ENCODE data around the gene OR10G8.

OR10G8 gene

DNA sequence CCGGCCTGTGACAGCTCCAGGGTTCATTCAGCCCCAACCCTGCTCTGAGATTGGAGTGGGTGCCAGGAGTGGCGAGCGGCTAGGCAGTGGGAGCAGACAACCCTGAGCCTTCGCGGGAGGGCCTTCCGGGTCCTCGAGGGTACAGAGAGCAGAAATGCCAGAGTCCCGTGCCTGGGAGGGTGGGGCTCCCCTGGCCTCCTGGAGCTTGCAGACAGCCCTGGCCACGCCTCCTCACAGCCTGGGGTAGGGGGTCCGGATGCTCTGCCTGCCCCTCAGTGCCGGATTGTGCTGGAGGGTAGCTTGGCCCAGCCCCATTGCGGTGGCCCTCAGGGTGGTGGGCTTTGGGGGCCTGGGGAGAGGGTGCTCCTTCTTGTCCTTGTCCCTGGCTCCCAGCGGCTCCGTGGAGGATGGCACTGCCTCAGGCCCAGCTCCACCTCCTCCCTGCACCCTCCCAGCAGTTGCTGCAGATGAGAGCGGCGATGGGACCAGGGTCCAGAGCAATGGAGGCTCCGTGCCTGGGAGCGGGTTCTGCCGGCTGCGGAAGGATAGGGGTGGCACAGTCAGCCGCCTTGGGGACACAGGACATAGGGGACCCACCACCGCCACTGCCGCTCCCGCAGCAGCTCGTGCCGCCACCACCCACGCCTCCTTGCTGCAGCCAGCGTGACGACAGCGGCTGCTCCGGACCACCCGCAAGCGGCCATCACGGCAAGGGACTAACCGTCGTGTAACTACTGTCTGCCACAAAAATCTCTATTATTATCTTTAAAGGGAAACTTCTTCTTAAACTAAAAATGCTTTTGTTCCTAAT, 49.4 kb downstream of the OR10G8 start:
- no peaks in the 10 kb centered on the region for H3K4me1 ChIP-seq (ENCODE audit: control insufficient read depth, insufficient read depth, low read length)
- TF ChIP-seq GLIS2 (tag by site-specific recombination; IDR thresholded peaks at IDR 0.05) = peak; percentile 60; the same call in 1 of the 2 replicates
- no peak for TF ChIP-seq HOXA7 (CRISPR knock-in tag; IDR thresholded peaks at IDR 0.05; ENCODE audit: borderline replicate concordance)
- TF ChIP-seq ZNF76 (tag by site-specific recombination; IDR thresholded peaks at IDR 0.05; ENCODE audit: borderline replicate concordance, low read depth) = no peak
- TF ChIP-seq BCL11A (tag by site-specific recombination; IDR thresholded peaks at IDR 0.05; ENCODE audit: low read depth) = no peak
- TF ChIP-seq GLIS1 (tag by site-specific recombination; IDR thresholded peaks at IDR 0.05) = peak; percentile 62; the same call in 1 of the 2 replicates
- TF ChIP-seq, protein P1, sequence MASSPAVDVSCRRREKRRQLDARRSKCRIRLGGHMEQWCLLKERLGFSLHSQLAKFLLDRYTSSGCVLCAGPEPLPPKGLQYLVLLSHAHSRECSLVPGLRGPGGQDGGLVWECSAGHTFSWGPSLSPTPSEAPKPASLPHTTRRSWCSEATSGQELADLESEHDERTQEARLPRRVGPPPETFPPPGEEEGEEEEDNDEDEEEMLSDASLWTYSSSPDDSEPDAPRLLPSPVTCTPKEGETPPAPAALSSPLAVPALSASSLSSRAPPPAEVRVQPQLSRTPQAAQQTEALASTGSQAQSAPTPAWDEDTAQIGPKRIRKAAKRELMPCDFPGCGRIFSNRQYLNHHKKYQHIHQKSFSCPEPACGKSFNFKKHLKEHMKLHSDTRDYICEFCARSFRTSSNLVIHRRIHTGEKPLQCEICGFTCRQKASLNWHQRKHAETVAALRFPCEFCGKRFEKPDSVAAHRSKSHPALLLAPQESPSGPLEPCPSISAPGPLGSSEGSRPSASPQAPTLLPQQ (tag by site-specific recombination; IDR thresholded peaks at IDR 0.05) = peak; percentile 72
- TF ChIP-seq KLF16 (tag by site-specific recombination; IDR thresholded peaks at IDR 0.05) = no peak
- TF ChIP-seq ZNF335 (tag by site-specific recombination; conservative IDR thresholded peaks at IDR 0.05) = peak; percentile 80
- TF ChIP-seq, protein P2, sequence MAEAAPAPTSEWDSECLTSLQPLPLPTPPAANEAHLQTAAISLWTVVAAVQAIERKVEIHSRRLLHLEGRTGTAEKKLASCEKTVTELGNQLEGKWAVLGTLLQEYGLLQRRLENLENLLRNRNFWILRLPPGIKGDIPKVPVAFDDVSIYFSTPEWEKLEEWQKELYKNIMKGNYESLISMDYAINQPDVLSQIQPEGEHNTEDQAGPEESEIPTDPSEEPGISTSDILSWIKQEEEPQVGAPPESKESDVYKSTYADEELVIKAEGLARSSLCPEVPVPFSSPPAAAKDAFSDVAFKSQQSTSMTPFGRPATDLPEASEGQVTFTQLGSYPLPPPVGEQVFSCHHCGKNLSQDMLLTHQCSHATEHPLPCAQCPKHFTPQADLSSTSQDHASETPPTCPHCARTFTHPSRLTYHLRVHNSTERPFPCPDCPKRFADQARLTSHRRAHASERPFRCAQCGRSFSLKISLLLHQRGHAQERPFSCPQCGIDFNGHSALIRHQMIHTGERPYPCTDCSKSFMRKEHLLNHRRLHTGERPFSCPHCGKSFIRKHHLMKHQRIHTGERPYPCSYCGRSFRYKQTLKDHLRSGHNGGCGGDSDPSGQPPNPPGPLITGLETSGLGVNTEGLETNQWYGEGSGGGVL (tag by site-specific recombination; IDR thresholded peaks at IDR 0.05) = no peak
- TF ChIP-seq EGR2 (tag by site-specific recombination; IDR thresholded peaks at IDR 0.05; ENCODE audit: low read depth) = peak; percentile 36; the same call in 1 of the 2 replicates
- TF ChIP-seq ZNF585B (tag by site-specific recombination; IDR thresholded peaks at IDR 0.05) = no peak
- no peak for TF ChIP-seq ZNF214 (tag by site-specific recombination; IDR thresholded peaks at IDR 0.05; ENCODE audit: borderline replicate concordance)
- peak; percentile 37; the same call in 1 of the 2 replicates for TF ChIP-seq ZNF610 (tag by site-specific recombination; IDR thresholded peaks at IDR 0.05; ENCODE audit: borderline replicate concordance)
- TF ChIP-seq, protein P3, sequence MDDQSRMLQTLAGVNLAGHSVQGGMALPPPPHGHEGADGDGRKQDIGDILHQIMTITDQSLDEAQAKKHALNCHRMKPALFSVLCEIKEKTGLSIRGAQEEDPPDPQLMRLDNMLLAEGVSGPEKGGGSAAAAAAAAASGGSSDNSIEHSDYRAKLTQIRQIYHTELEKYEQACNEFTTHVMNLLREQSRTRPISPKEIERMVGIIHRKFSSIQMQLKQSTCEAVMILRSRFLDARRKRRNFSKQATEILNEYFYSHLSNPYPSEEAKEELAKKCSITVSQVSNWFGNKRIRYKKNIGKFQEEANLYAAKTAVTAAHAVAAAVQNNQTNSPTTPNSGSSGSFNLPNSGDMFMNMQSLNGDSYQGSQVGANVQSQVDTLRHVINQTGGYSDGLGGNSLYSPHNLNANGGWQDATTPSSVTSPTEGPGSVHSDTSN (CRISPR knock-in tag; IDR thresholded peaks at IDR 0.05) = peak; percentile 40; the same call in 1 of the 2 replicates
- TF ChIP-seq ZNF133 (tag by site-specific recombination; IDR thresholded peaks at IDR 0.05) = no peak
- TF ChIP-seq ZNF223 (tag by site-specific recombination; IDR thresholded peaks at IDR 0.05) = no peak
- no peak for TF ChIP-seq ZNF473 (tag by site-specific recombination; IDR thresholded peaks at IDR 0.05)
- TF ChIP-seq ZFP69B (tag by site-specific recombination; IDR thresholded peaks at IDR 0.05) = peak; percentile 69; the same call in 1 of the 2 replicates
- 0 out of 2 replicates have a peak, but pooled peaks have one; percentile 29 for TF ChIP-seq SP3 (tag by site-specific recombination; IDR thresholded peaks at IDR 0.05)
- peak; percentile 46; the same call in 1 of the 2 replicates for TF ChIP-seq ZBTB17 (tag by site-specific recombination; IDR thresholded peaks at IDR 0.05)
- TF ChIP-seq KLF10 (tag by site-specific recombination; IDR thresholded peaks at IDR 0.05) = no peak
- TF ChIP-seq ZNF311 (tag by site-specific recombination; IDR thresholded peaks at IDR 0.05; ENCODE audit: borderline replicate concordance) = no peak
- TF ChIP-seq, protein P4, sequence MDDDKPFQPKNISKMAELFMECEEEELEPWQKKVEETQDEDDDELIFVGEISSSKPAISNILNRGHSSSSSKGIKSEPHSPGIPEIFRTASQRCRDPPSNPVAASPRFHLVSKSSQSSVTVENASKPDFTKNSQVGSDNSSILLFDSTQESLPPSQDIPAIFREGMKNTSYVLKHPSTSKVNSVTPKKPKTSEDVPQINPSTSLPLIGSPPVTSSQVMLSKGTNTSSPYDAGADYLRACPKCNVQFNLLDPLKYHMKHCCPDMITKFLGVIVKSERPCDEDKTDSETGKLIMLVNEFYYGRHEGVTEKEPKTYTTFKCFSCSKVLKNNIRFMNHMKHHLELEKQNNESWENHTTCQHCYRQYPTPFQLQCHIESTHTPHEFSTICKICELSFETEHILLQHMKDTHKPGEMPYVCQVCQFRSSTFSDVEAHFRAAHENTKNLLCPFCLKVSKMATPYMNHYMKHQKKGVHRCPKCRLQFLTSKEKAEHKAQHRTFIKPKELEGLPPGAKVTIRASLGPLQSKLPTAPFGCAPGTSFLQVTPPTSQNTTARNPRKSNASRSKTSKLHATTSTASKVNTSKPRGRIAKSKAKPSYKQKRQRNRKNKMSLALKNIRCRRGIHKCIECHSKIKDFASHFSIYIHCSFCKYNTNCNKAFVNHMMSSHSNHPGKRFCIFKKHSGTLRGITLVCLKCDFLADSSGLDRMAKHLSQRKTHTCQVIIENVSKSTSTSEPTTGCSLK (tag by site-specific recombination; IDR thresholded peaks at IDR 0.05) = no peak
- TF ChIP-seq ZNF600 (tag by site-specific recombination; IDR thresholded peaks at IDR 0.05) = peak; percentile 80
- peak; percentile 60 for TF ChIP-seq ZFHX2 (tag by site-specific recombination; conservative IDR thresholded peaks at IDR 0.05)
- TF ChIP-seq, protein P5, sequence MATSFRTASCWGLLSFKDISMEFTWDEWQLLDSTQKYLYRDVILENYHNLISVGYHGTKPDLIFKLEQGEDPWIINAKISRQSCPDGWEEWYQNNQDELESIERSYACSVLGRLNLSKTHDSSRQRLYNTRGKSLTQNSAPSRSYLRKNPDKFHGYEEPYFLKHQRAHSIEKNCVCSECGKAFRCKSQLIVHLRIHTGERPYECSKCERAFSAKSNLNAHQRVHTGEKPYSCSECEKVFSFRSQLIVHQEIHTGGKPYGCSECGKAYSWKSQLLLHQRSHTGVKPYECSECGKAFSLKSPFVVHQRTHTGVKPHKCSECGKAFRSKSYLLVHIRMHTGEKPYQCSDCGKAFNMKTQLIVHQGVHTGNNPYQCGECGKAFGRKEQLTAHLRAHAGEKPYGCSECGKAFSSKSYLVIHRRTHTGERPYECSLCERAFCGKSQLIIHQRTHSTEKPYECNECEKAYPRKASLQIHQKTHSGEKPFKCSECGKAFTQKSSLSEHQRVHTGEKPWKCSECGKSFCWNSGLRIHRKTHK (tag by site-specific recombination; IDR thresholded peaks at IDR 0.05) = no peak
- no peak for TF ChIP-seq ZNF707 (tag by site-specific recombination; IDR thresholded peaks at IDR 0.05)
- TF ChIP-seq ZSCAN16 (tag by site-specific recombination; IDR thresholded peaks at IDR 0.05) = no peak
- TF ChIP-seq ZNF677 (tag by site-specific recombination; IDR thresholded peaks at IDR 0.05) = no peak
- ChIA-PET POLR2A (interaction anchor here (1.1 kb wide), 1 partner anchor 39 kb away, joined by 3 read pairs; the partner anchor contains the start of gene VWA5A), CTCF (interaction anchor here (0.6 to 1.1 kb wide), 7 partner anchors 10 to 762 kb away, joined by 3 to 7 read pairs (median 4); no protein-coding TSS in a partner anchor)
- H3K27ac ChIP-seq (ENCODE audit: extremely low read depth, low read depth, low read length) = no peak overlapping the region
- no peaks in the 10 kb centered on the region for H3K9me3 ChIP-seq (ENCODE audit: control insufficient read depth, insufficient read depth, low read depth, low read length)
- peak overlapping the region; percentile 65 for H3K4me3 ChIP-seq (ENCODE audit: low read depth, low read length)
- H3K36me3 ChIP-seq (ENCODE audit: control insufficient read depth in 2 of 2, insufficient read depth in 1 of 2, low read length in 2 of 2) = no peaks in the 10 kb centered on the region

All from HEK293 (cell line).